Suprapubic skin (tissue), 3 donors: ENCODE measurements around the gene ADAT3.

Experiments
- CTCF ChIP-seq, 2 donors: fragments of 200-600 bp in 1 of 2; fragments of 450-650 bp in 1 of 2; sonication (generic) in 1 of 2; IDR thresholded peaks; one replicate each; pipeline ENCODE4 v1.5.1; 2016 to 2019; ENCODE audit warnings: antibody characterized with exemption in 2 of 2, mild to moderate bottlenecking in 1 of 2, moderate library complexity in 1 of 2
- POLR2AphosphoS5 ChIP-seq, 3 donors: sonication (generic); formaldehyde crosslinking; IDR thresholded peaks; one replicate each; pipeline ENCODE4 v1.6.1; 2017; ENCODE audit warnings: antibody characterized with exemption in 3 of 3

DNA sequence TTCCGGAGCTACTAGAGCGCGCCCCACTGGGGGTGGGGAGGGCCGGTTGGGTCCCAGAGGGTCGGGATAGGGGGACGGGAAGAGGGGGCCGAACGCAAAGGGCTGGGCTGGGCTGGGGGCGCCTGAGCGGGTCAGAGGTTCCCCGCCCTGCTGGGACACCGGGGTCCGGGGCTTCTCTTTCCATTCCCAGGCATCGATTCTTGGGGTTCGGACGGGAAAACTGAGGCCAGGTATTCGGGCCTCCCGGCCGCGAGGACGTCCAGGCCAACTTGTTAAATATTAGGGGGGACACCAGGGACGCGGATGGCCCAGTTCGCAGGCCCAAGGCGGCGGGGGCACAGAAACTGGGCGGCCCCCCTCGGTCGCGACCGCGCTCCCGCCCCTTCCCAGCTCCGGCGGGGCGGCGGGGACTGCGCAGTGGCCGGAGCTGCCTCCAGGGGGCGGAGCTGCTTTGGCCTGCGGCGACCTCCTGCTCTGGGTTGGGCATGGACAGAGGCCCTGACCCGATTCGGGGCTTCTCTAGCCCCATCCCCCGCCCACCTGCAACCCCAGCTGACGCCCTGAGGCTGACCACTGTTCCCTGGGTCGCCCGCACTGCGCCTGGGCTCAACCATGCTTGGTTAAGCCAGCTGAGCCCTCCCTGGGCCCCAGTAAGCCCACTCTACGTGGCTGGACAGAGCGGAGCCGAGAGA is 40.6 kb upstream of the ADAT3 start:
- TF ChIP-seq CTCF (IDR thresholded peaks at IDR 0.05) (peak; percentile 57 to 81), POLR2AphosphoS5 (IDR thresholded peaks at IDR 0.05) (no peak)
